Omental fat pad (tissue), 4 donors: ENCODE data around the gene SLC16A3. TPM values are rescaled to one million over a fixed set of nuclear protein-coding genes. Genes with fewer than 3 reads are reported as not detected.

Source experiments
- ATAC-seq: fragments of 150-250 bp; one replicate; pipeline ENCODE4 v1.9.1; 2016; ENCODE audit warnings: mild to moderate bottlenecking, moderate library complexity; ENCODE audit not compliant: low FRiP score
- DNase-seq: peaks from one replicate; pipeline ENCODE4 v3.0.0-alpha.2; 2019; ENCODE audit warnings: low spot score
- total RNA-seq, 4 donors: library from RNA; depleted of rRNA; stranded (reverse); fragments of >200 nt; gene quantifications; one replicate each; pipeline ENCODE4 v1.1.0, GENCODE V29; 2016
- TF ChIP-seq, protein P1 (sequence below), 3 donors: fragments of 450-650 bp; IDR thresholded peaks; one replicate each; pipeline ENCODE4 v1.5.1; 2016 to 2017; ENCODE audit warnings: antibody characterized with exemption in 3 of 3, mild to moderate bottlenecking in 3 of 3, moderate library complexity in 2 of 3

Gene SLC16A3
- total RNA-seq, 4 donors from 2014 or later = 25.1 to 68.0 (median 27.5) TPM

DNA sequence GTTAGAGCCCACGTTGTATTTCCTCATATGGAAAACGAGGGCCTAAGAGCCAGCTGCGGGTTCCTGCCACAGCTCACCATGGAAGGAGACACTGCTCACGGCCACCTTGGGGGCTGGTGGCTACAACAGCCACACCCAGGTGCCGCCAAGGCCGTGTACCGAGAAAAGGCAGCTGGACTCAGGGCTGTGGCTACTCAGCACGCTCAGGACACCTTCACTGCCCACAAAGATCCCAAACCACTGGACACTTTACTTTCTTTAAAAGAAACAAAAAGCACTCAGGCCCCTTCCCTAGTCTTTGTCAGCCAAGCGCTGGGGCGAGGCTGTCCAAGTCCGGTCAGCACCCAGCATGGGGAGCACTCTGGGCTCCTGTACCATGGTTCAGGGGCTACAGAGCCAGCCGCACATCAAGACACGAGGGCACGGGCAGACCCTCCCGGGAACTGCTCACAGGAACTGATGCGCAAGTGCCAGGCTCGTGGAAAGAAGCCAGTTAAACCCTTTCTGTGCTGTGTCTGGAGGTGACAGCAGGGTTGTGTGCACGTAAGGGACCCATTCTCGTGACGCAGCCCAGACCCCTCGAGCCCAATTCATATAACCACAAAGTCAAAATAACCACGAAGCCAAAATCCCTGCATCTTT lies 18.5 kb downstream of the SLC16A3 start:
- TF ChIP-seq, protein P1, sequence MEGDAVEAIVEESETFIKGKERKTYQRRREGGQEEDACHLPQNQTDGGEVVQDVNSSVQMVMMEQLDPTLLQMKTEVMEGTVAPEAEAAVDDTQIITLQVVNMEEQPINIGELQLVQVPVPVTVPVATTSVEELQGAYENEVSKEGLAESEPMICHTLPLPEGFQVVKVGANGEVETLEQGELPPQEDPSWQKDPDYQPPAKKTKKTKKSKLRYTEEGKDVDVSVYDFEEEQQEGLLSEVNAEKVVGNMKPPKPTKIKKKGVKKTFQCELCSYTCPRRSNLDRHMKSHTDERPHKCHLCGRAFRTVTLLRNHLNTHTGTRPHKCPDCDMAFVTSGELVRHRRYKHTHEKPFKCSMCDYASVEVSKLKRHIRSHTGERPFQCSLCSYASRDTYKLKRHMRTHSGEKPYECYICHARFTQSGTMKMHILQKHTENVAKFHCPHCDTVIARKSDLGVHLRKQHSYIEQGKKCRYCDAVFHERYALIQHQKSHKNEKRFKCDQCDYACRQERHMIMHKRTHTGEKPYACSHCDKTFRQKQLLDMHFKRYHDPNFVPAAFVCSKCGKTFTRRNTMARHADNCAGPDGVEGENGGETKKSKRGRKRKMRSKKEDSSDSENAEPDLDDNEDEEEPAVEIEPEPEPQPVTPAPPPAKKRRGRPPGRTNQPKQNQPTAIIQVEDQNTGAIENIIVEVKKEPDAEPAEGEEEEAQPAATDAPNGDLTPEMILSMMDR (IDR thresholded peaks at IDR 0.05) = no peak

DNA sequence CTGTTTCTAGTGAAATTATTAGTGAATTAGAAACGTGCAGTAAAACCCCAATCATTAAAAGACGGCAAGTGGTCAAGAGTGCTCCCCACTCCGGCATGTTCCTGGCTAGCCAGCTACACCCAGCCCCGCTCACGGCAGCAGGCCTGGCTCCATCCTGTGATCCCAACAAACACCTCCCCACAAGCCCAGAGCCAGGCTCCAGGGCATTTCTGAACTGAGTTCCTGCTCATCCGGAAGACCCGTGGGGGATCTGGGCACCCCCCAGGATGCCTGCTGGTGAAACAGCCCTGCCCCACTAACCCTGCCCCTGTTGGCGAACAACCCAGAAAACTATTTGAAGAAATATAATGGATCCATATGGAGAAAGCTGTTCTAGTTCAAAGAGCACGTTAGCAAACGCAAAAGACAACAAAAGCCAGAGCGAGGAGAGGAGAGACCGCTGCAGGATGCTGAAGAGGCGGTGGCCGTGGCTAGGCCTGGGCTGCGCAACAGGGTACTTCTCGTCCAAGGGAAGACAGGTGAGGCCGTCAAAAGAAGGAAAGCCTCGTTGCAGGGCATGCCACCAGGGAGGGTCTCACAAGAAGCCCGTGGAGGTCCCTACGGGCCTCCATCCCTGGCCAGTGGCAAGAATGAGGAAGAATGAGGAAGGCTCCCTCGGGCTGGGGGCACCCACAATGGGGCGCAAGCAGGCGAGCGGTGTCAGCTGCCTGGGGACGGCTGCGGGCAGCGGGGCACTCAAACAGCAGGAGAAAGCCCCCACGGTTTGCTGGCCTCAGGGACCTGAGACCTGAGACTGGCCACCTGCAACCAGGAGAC lies 19.2 kb downstream of the SLC16A3 start:
- ATAC-seq (no peak), DNase-seq (no peak)
- TF ChIP-seq, protein P1 (IDR thresholded peaks at IDR 0.05) = no peak

More for the DNA sequence above, 18.5 kb downstream of the SLC16A3 start:
- ATAC-seq (no peak), DNase-seq (no peak)

DNA sequence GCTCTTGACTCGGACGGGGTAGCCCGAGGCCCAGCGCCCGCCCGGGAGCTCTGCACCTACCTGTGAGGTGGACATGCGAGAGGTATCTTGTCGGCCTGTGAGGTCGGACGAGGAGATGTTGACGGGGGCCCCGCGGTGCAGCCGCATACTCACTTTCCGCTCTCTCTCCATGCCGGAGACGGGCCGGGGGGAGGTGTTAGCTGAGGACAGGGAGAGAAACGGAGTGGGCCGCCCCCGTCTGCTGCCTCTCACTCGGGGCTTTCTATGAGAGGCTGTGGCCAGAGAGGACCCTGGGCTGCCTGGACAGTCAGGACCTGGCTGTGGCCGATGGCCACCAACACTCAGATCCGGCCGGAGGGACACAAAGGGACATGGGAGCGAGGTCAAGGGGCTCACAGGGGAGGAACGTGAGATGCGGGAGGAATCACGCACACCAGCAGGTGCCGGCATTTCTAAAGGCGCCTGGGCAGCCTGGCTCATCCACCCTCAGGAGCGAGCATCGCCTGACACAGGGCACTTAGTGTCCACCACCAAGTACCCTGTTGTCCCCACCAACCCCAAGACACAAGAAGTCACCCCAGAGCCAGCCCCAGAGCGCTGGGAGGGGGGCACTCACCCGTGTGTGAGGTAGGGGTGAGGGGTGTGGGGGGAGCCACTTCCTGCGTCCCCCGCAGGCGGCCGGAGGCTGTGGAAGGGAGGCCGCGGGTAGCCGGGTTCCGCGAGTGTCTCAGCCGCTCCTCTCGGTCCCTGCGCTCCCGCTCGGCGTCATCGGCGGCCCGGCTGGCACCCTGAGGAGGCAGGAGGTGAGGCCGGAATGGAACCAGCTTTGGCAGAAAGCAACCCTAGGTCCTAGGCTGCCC lies 20.2 kb downstream of the SLC16A3 start:
- no peak for ATAC-seq
- DNase-seq = no peak
- TF ChIP-seq, protein P1 (IDR thresholded peaks at IDR 0.05) = no peak

DNA sequence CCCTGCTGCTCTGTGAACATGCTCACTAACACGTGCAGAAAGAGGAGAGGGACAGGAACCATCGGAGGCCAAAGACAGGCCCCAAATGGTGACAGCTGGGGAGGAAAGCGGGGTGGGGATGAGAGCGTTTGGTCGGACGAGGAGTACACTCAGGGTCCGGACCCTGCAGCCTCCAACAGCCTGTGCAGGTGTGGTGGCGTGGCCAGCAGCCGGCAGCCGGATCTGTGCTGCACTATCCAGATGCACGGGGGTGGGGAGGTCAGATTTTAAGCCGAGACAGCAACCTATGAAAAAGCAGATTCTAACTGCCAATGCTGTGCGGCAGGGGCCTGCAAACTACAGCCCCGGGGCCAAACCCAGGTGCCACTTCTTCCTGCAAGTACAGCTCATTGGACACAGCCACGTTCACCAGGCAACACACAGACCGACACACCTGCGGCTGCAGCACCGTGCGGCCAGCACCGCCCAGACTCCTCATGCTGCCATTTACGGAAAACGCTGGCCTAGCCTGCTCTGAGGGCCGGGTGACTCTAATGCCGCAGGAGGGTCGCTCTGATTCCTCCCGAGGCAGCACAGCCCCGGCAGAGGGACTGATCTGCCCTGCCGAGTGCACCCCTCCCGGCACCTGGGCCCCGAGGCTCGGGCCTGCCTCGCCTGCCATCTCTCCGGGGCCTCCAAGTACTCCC lies 21.2 kb downstream of the SLC16A3 start:
- no peak for ATAC-seq
- DNase-seq = no peak
- TF ChIP-seq, protein P1 (IDR thresholded peaks at IDR 0.05) = no peak

DNA sequence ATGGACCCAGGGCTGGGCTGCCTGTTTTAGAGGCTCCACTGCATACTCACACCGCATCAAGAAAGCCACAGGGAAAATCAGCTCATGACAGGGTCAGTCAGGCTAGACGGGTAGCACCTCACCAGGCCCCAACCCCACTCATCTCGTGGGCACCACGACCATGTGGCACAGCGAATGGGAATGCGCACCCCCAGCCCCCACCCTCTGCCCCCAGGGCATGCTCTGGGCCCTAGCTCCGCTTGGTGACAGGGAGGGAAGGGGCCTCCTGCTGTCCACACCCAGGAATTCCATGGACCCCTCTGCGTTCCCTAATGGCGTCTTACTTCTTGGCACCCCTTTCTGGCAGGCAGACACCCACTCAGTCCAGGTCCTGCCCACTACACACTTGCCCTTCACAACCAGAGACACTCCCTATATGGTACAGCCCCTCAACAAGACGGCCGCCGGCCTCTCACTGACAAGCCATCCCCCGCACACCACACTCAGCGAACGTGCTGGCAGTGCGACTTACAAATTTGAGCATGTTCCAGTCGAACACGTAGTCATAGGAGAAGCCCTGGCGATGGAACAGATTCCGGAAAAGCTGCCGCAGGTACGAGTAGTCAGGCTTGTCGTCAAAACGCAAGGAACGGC lies 22.1 kb downstream of the SLC16A3 start:
- TF ChIP-seq, protein P1 (IDR thresholded peaks at IDR 0.05) = no peak
- ATAC-seq = no peak
- no peak for DNase-seq
